Naive thymus-derived CD8-positive, alpha-beta T cell (primary cell): ENCODE results near the gene TMSB10. TPM values are rescaled to one million over a fixed set of nuclear protein-coding genes. Genes with fewer than 3 reads are reported as not detected.

ENCODE experiments used
- ATAC-seq, 2 donors: fragments of 150-1000 bp; cut with Tn5 transposase in 1 of 2; sonication (Bioruptor Pico), chemical (Tn5 transposase) in 1 of 2; 1 replicate in 1 of 2; 2 replicates in 1 of 2; pipeline ENCODE4 v1.10.0; 2021; ENCODE audit warnings: mild to moderate bottlenecking in 2 of 2, moderate library complexity in 2 of 2
- POLR2A ChIA-PET: fragments of 350-600 bp; sonication (Branson Sonifier 250); formaldehyde crosslinking; loops from one replicate; lab custom pipeline; 2021; ENCODE audit warnings: antibody characterized with exemption; lab: Charles Lee
- DNase-seq, 10 donors: peaks; one replicate each; pipeline versions ENCODE4 v3.0.0 to v3.0.0-alpha.2; 2020 to 2022
- H3K27ac Mint-ChIP-seq, 10 donors: one replicate each; pipeline ENCODE4 v1.8.0; 2020 to 2022; ENCODE audit warnings: mild to moderate bottlenecking in 10 of 10, mixed read lengths in 10 of 10, moderate library complexity in 4 of 10, inconsistent platforms in 1 of 10
- H3K27me3 Mint-ChIP-seq, 5 donors: one replicate each; pipeline ENCODE4 v1.8.0; 2021 to 2022; ENCODE audit warnings: mixed read lengths in 5 of 5
- H3K36me3 Mint-ChIP-seq, 3 donors: one replicate each; pipeline ENCODE4 v1.8.0; 2020 to 2022; ENCODE audit warnings: mixed read lengths in 3 of 3, mild to moderate bottlenecking in 2 of 3, inconsistent platforms in 1 of 3
- H3K4me1 Mint-ChIP-seq, 4 donors: one replicate each; pipeline ENCODE4 v1.8.0; 2021 to 2022; ENCODE audit warnings: mixed read lengths in 4 of 4
- H3K4me3 Mint-ChIP-seq, 10 donors: one replicate each; pipeline ENCODE4 v1.8.0; 2020 to 2022; ENCODE audit warnings: mild to moderate bottlenecking in 10 of 10, mixed read lengths in 10 of 10, moderate library complexity in 6 of 10, inconsistent platforms in 1 of 10
- H3K9me3 Mint-ChIP-seq, 9 donors: one replicate each; pipeline ENCODE4 v1.8.0; 2020 to 2022; ENCODE audit warnings: mixed read lengths in 9 of 9, mild to moderate bottlenecking in 3 of 9, inconsistent platforms in 1 of 9, moderate library complexity in 1 of 9
- polyA plus RNA-seq, 3 donors: library from polyadenylated mRNA; unstranded; fragments of 300-500 nt; fragmentation: Illumina TruSeq; gene quantifications; one replicate each; pipeline ENCODE4 v1.2.3, GENCODE V29; 2021
- total RNA-seq, 8 experiments: library from RNA in 2 of 8; stranded (reverse) in 2 of 8; gene quantifications; one replicate each; pipeline ENCODE4 v1.2.3 and lab custom pipeline; 2021 to 2026

The TMSB10 gene
- total and polyA plus RNA-seq, 5 experiments from 2014 or later = 1,479 to 8,855 (median 6,950) TPM

- peaks cover 20 to 63% (median 55%) of the 10 kb centered on the region in 4 donors for H3K4me1 Mint-ChIP-seq
- peak; percentile 75 to 81 for ATAC-seq
- peak in 6 of 10 donors; percentile 42 to 68 (median 51) for DNase-seq
- peak overlapping the region; percentile 56 to 99 (median 91) for H3K27ac Mint-ChIP-seq
- H3K9me3 Mint-ChIP-seq = no peaks in the 10 kb centered on the region
- H3K36me3 Mint-ChIP-seq = no peaks in the 10 kb centered on the region
- H3K27me3 Mint-ChIP-seq = no peaks in the 10 kb centered on the region
- peak overlapping the region; percentile 42 to 82 (median 68) for H3K4me3 Mint-ChIP-seq
- POLR2A ChIA-PET = interaction anchor here (0.6 to 11.7 kb wide), 11 partner anchors 17 to 396 kb away, joined by 3 to 361 read pairs (median 6); partner anchors contain the start of genes KCMF1 and TMSB10
Measured at GRCh38 chr2:84919885-84920580, 14.6 kb downstream of the TMSB10 start.

- POLR2A ChIA-PET = interaction anchor here (1.1 to 11.7 kb wide), 4 partner anchors 20 to 47 kb away, joined by 3 to 361 read pairs (median 4); partner anchors contain the start of genes TMSB10 and TRABD2A
Measured at GRCh38 chr2:84923009-84923408, 17.6 kb downstream of the TMSB10 start.

DNA sequence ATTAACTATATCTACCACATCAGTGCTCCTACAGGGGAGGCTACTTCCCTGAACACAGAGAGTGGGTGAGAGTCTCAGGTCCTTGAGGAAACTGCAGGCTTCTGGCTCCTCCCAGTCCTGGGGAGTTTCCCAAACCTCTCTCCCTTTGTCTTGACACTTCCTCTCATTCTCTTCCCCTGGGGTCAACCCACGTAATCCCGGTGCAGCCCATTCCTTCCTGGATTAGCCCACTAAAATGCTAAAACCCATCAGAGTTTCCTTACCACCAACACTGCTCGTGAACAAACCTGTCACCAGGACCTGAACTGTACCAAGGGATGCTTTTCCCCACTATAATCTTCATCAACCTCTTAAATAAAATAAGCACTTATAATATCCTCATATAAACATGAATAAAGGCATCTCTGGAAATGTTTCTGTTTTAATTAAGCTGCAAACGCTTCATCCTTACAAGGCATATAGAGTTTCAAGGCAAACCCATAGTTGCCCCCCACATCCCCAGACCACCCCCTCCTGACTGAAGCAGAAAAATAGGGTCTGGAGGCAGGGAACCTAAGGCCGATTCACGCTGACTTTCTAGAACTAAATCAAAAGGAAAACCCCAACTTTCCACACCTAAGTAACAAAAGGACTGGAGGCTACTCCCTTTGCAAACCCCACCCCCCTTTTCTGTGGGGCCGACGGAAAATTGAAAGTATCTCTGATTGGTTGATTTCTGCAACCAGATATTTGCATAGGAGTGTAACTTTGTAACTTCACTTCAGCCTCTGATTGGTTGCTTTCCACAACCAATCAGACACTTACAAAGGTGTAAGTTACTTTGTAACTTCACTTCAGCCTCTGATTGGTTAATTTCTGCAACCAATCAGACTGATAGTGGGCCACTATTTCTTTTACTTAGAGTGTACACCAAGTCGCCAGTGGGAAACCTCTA, 19.0 kb downstream of the TMSB10 start:
- H3K36me3 Mint-ChIP-seq = no peaks in the 10 kb centered on the region
- peak in 1 of 2 donors; percentile 13 for ATAC-seq
- peak in 6 of 10 donors; percentile 44 to 69 (median 54) for DNase-seq
- peaks cover 33 to 63% (median 54%) of the 10 kb centered on the region in 4 donors for H3K4me1 Mint-ChIP-seq
- POLR2A ChIA-PET = interaction anchor here (0.9 to 11.7 kb wide), 12 partner anchors 11 to 398 kb away, joined by 3 to 361 read pairs (median 5); partner anchors contain the start of genes TMSB10 and TRABD2A
- H3K9me3 Mint-ChIP-seq = no peaks in the 10 kb centered on the region
- peak overlapping the region; percentile 7 to 89 (median 52) for H3K4me3 Mint-ChIP-seq
- peak overlapping the region; percentile 92 to 100 (median 98) for H3K27ac Mint-ChIP-seq
- H3K27me3 Mint-ChIP-seq = no peaks in the 10 kb centered on the region

More at GRCh38 chr2:84923009-84923408, 17.6 kb downstream of the TMSB10 start:
- H3K36me3 Mint-ChIP-seq = no peaks in the 10 kb centered on the region
- peak overlapping the region in 4 of 10 donors; percentile 35 to 77 (median 72) for H3K27ac Mint-ChIP-seq
- ATAC-seq (no peak), DNase-seq (no peak)
- peaks cover 37 to 76% (median 67%) of the 10 kb centered on the region in 4 donors for H3K4me1 Mint-ChIP-seq
- no peaks in the 10 kb centered on the region for H3K27me3 Mint-ChIP-seq
- no peaks in the 10 kb centered on the region for H3K9me3 Mint-ChIP-seq
- H3K4me3 Mint-ChIP-seq = peak overlapping the region in 1 of 10 donors; percentile 18

- Mint-ChIP-seq H3K9me3 (no peaks in the 10 kb centered on the region), H3K27me3 (no peaks in the 10 kb centered on the region), H3K4me1 (peaks cover 27 to 57% (median 46%) of the 10 kb centered on the region in 4 donors), H3K36me3 (no peaks in the 10 kb centered on the region), H3K27ac (peak overlapping the region; percentile 94 to 100 (median 98)), H3K4me3 (peak overlapping the region; percentile 89 to 100 (median 98))
- ATAC-seq = peak; percentile 9 to 13
- POLR2A ChIA-PET = interaction anchor here (0.9 to 11.7 kb wide), 29 partner anchors 9 to 494 kb away, joined by 3 to 361 read pairs (median 9); partner anchors contain the start of genes KCMF1, SH2D6, SUCLG1 and TMSB10
- peak in 2 of 10 donors; percentile 27 to 29 for DNase-seq
Measured at GRCh38 chr2:84925336-84925723, 19.9 kb downstream of the TMSB10 start.

DNA sequence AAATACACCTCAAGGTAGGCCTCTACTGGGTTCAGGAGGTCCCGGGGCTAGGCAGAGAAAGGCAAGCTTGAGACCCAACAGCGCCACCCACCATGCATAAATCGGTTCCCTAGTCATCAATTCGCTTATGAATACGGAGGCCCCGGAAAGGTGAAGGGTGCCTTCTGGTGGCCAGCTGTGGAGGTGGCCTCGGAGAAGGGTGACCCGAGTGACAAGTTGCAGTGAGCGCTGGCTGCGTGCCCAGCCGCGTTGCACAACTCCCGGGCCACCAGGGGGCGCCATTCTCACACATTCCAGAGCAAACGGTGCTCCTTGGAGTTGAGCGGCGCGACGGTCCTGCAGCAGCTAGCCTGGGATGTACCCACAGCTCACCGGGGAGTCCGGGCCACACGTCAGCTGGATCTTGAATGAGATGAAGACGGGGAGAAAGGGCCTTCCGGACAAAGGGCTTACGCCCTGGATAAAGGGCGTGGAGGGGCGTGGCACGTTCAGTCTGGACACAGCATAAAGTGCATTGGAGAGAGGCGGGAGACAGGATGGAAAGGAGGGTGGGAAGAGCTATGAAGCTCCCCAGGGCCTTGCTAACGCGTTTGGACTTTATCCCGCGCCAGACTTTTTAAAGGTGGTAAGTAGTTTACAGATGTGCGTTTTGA, 20.4 kb downstream of the TMSB10 start:
- peak; percentile 94 to 99 (median 97) for DNase-seq
- ATAC-seq = peak; percentile 76 to 81
- Mint-ChIP-seq H3K4me1 (peaks cover 24 to 54% (median 44%) of the 10 kb centered on the region in 4 donors), H3K4me3 (peak overlapping the region; percentile 89 to 100 (median 98)), H3K36me3 (no peaks in the 10 kb centered on the region), H3K27ac (peak overlapping the region; percentile 94 to 100 (median 98)), H3K9me3 (no peaks in the 10 kb centered on the region), H3K27me3 (no peaks in the 10 kb centered on the region)
- POLR2A ChIA-PET = interaction anchor here (0.9 to 11.7 kb wide), 33 partner anchors 9 to 493 kb away, joined by 3 to 361 read pairs (median 7); partner anchors contain the start of genes KCMF1, SH2D6, SUCLG1 and TMSB10

GRCh38 chr2:84927275-84927627, 21.8 kb downstream of the TMSB10 start:
- no peak for DNase-seq
- Mint-ChIP-seq H3K9me3 (no peaks in the 10 kb centered on the region), H3K27ac (peak overlapping the region in 9 of 10 donors; percentile 94 to 100 (median 98)), H3K4me1 (peaks cover 31 to 60% (median 52%) of the 10 kb centered on the region in 4 donors), H3K36me3 (no peaks in the 10 kb centered on the region), H3K4me3 (peak overlapping the region; percentile 89 to 100 (median 98)), H3K27me3 (no peaks in the 10 kb centered on the region)
- POLR2A ChIA-PET = interaction anchor here (1.0 to 3.0 kb wide), 6 partner anchors 38 to 433 kb away, joined by 3 to 40 read pairs (median 6); no protein-coding TSS in a partner anchor
- no peak for ATAC-seq

DNA sequence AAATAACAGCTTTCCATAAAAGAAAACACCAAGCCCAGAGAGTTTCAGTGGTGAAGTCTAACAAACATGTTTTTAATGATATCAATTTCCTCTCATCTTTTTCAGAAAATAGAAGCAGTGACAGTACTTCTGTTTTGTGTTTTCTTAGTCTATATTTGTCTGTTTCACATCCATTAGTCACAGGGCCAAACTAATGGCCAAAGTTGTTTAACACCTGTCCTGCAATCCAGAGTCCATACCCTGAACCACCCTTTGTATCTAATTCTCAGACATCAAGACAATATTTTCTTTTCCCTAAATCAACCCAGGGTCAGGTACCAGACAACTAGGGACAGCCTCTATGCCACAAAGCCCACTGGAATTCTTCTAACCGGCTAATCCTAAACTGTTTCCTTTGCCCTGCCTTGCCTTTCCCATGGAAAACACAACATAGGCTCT, 25.9 kb downstream of the TMSB10 start:
- POLR2A ChIA-PET = no interaction called here
- no peak for ATAC-seq
- no peak for DNase-seq
- Mint-ChIP-seq H3K9me3 (no peaks in the 10 kb centered on the region), H3K27ac (peak overlapping the region in 4 of 10 donors; percentile 8 to 68 (median 47)), H3K36me3 (peaks cover 0 to 3% (median 0%) of the 10 kb centered on the region in 3 donors), H3K27me3 (no peaks in the 10 kb centered on the region), H3K4me3 (no peak overlapping the region), H3K4me1 (peaks cover 16 to 37% (median 30%) of the 10 kb centered on the region in 4 donors)

DNA sequence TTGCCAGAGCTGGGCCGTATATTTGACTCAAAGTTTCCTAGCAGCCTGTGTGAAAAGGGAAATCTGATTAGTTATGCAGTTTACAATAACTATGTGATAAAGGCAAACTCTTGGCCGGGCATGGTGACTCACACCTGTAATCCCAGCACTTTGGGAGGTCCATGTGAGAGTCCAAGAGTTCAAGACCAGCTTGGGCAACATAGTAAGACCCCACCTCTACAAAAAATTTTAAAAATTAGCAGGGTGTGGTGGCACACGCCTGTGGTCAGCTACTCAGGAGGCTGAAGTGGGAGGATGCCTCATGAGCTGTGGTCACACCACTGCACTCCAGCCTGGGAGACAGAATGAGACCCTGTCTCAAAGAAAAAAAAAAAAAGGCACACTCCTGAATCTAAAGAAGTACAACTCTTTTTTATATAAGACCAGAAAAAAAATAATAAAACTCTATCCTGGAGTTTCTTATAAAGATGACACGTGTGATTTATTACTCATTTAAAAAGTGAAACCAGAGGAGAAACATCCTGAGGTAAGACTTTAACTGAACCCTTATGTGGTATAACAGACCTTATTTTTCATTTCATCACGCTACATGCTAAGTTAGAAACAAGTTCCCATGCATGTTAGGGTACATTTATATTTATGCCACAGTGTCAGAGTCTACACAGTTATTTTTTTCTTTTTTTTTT, 32.9 kb downstream of the TMSB10 start:
- Mint-ChIP-seq H3K27me3 (no peaks in the 10 kb centered on the region), H3K36me3 (peaks cover 0 to 3% (median 0%) of the 10 kb centered on the region in 3 donors), H3K4me1 (peaks cover 11 to 54% (median 27%) of the 10 kb centered on the region in 4 donors), H3K4me3 (peak overlapping the region; percentile 30 to 90 (median 77)), H3K9me3 (no peaks in the 10 kb centered on the region), H3K27ac (peak overlapping the region; percentile 90 to 99 (median 98))
- peak in 3 of 10 donors; percentile 17 to 43 (median 38) for DNase-seq
- POLR2A ChIA-PET = interaction anchor here (0.6 to 3.8 kb wide), 7 partner anchors 10 to 597 kb away, joined by 3 to 39 read pairs (median 5); partner anchors contain the start of genes KCMF1 and TMSB10
- ATAC-seq = peak; percentile 50 to 62

- ATAC-seq (peak; percentile 90), DNase-seq (peak; percentile 22 to 82 (median 61))
- POLR2A ChIA-PET = interaction anchor here (0.7 to 3.8 kb wide), 16 partner anchors 9 to 598 kb away, joined by 3 to 39 read pairs (median 4); partner anchors contain the start of genes KCMF1, TMSB10 and TRABD2A
- Mint-ChIP-seq H3K27me3 (no peaks in the 10 kb centered on the region), H3K27ac (peak overlapping the region; percentile 90 to 99 (median 98)), H3K4me3 (peak overlapping the region; percentile 62 to 90 (median 82)), H3K9me3 (no peaks in the 10 kb centered on the region), H3K4me1 (peaks cover 10 to 56% (median 28%) of the 10 kb centered on the region in 4 donors), H3K36me3 (peaks cover 0 to 3% (median 0%) of the 10 kb centered on the region in 3 donors)
Measured at GRCh38 chr2:84939426-84940087, 34.1 kb downstream of the TMSB10 start.

DNA sequence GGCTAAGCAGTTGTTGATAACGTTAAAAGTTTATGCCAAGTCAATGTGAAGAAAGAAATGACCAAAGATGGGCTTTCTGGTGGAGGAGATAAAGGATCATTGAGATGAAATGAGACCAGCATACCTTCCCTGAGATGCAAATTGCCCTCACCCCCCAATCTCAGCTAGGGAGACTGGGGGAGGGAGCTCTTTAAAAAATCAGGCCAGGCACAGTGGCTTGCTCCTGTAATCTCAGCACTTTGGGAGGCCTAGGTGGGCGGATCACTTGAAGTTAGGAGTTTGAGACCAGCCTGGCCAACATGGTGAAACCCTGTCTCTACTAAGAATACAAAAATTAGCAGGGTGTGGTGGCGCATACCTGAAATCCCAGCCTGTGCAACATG, 34.6 kb downstream of the TMSB10 start:
- peak overlapping the region; percentile 62 to 90 (median 82) for H3K4me3 Mint-ChIP-seq
- peak overlapping the region; percentile 90 to 99 (median 98) for H3K27ac Mint-ChIP-seq
- H3K4me1 Mint-ChIP-seq = peaks cover 15 to 61% (median 33%) of the 10 kb centered on the region in 4 donors
- H3K9me3 Mint-ChIP-seq = no peaks in the 10 kb centered on the region
- POLR2A ChIA-PET = interaction anchor here (0.8 to 3.8 kb wide), 14 partner anchors 8 to 459 kb away, joined by 3 to 39 read pairs (median 4); partner anchors contain the start of genes KCMF1, TMSB10 and TRABD2A
- H3K27me3 Mint-ChIP-seq = no peaks in the 10 kb centered on the region
- DNase-seq (peak in 1 of 10 donors; percentile 19), ATAC-seq (peak in 1 of 2 donors; percentile 4)
- peaks cover 0 to 3% (median 0%) of the 10 kb centered on the region in 3 donors for H3K36me3 Mint-ChIP-seq
